ENCODE results near the gene SLC7A7.
"Not testable (repeated sequence)": the region's sequence is repeated elsewhere in the genome, so short reads cannot be mapped to it uniquely, and the experiment has no call there.

SLC7A7 gene

GRCh38 chr14:22814941-22815713, at the start of gene SLC7A7:
TSS of gene SLC7A7 (minus strand) at chr14:22815435. CDS start at chr14:22813398, 2,037 bp downstream.
- FAIRE-seq: no peak

GRCh38 chr14:22864979-22865378, 49.7 kb upstream of the SLC7A7 start:
- no peak for FAIRE-seq

GRCh38 chr14:22861651-22862050, 46.4 kb upstream of the SLC7A7 start:
- no peak for FAIRE-seq

- FAIRE-seq: not testable (repeated sequence)
Observed at GRCh38 chr14:22860377-22860776, 45.1 kb upstream of the SLC7A7 start.

- FAIRE-seq: no peak
Observed at GRCh38 chr14:22856428-22856827, 41.2 kb upstream of the SLC7A7 start.

DNA sequence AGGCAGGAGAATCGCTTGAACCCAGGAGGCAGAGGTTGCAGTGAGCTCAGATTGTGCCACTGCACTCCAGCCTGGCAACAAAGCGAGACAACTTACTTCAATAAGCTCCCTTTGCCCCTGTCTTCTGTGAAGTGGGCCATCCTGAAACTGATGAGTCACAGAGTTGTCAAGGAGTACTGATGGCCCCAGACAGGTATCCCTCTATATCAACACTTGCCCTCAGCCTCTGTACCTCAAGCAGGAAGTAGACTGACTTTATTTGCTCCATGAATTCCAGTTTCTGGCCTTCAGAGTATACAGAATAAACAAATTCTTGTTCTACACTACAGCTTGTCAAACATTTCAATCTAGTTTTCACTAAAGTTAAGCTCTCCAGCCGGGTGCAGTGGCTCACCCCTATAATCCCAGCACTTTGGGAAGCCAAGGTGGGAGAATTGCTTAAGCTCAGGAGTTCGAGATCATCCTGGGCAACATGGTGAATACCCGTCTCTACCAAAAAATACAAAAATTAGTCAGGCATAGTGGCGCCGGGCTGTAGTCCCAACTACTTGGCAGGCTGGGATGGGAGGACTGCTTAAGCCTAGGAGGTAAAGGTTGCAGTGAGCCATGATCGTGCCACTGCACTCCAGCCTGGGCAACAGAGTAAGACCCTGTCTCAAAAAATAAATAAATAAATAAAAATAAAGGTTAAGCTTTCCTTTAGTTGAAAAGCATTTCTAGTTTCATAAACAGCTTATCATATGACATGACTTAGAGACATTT, 39.9 kb upstream of the SLC7A7 start:
- FAIRE-seq: no peak

GRCh38 chr14:22854296-22854695, 39.1 kb upstream of the SLC7A7 start:
- FAIRE-seq: not testable (repeated sequence)

- FAIRE-seq: no peak
Observed at GRCh38 chr14:22852940-22853767, 37.9 kb upstream of the SLC7A7 start.

- FAIRE-seq: no peak
Observed at GRCh38 chr14:22852599-22852939, 37.3 kb upstream of the SLC7A7 start.

DNA sequence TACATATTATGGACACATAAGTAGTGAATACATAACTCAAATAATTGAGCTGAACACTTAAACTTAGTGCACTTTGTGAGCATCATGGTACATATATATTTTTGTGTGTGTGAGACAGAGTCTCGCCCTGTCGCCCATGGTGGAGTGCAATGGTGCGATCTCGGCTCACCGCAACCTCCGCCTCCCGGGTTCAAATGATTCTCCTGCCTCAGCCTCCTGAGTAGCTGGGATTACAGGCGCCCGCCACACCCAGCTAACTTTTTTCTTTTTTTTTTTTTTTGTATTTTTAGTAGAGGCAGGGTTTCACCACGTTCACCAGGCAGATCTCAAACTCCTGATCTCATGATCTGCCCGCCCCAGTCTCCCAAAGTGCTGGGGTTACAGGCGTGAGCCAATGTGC, 36.9 kb upstream of the SLC7A7 start:
- FAIRE-seq: not testable (repeated sequence)

- no peak for FAIRE-seq
Observed at GRCh38 chr14:22850944-22851764, 35.9 kb upstream of the SLC7A7 start.

GRCh38 chr14:22849212-22849819, 34.1 kb upstream of the SLC7A7 start:
- FAIRE-seq: no peak

- no peak for FAIRE-seq
Observed at GRCh38 chr14:22848351-22849164, 33.3 kb upstream of the SLC7A7 start.

- no peak for FAIRE-seq
Observed at GRCh38 chr14:22847661-22848341, 32.6 kb upstream of the SLC7A7 start.

DNA sequence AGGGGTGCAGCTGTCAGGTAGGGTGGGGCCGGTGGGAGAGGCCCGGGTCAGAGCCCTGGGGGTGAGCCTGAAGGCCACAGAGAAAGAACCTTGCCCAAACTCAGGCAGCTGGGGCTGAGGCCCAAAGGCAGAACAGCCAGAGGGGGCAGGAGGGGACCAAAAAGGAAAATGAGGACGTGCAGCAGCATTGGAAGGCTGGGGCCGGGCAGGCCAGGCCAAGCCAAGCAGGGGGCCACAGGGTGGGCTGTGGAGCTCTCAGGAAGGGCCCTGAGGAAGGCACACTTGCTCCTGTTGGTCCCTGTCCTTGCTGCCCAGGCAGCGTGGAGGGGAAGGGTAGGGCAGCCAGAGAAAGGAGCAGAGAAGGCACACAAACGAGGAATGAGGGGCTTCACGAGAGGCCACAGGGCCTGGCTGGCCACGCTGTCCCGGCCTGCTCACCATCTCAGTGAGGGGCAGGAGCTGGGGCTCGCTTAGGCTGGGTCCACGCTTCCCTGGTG, 31.6 kb upstream of the SLC7A7 start:
- no peak for FAIRE-seq

GRCh38 chr14:22845821-22846625, 30.8 kb upstream of the SLC7A7 start:
- no peak for FAIRE-seq

DNA sequence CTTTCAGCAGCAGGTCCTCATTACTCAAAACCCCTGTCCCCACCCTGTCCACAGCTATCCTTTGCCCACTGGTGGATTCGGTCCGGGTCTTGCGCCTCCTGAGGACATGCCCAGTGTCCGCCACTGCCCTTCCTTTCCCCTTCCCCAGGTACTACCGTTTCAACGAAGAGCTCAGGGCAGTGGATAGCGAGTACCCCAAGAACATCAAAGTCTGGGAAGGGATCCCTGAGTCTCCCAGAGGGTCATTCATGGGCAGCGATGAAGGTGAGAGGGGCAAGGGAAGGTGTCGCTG, 29.8 kb upstream of the SLC7A7 start:
- FAIRE-seq: no peak

DNA sequence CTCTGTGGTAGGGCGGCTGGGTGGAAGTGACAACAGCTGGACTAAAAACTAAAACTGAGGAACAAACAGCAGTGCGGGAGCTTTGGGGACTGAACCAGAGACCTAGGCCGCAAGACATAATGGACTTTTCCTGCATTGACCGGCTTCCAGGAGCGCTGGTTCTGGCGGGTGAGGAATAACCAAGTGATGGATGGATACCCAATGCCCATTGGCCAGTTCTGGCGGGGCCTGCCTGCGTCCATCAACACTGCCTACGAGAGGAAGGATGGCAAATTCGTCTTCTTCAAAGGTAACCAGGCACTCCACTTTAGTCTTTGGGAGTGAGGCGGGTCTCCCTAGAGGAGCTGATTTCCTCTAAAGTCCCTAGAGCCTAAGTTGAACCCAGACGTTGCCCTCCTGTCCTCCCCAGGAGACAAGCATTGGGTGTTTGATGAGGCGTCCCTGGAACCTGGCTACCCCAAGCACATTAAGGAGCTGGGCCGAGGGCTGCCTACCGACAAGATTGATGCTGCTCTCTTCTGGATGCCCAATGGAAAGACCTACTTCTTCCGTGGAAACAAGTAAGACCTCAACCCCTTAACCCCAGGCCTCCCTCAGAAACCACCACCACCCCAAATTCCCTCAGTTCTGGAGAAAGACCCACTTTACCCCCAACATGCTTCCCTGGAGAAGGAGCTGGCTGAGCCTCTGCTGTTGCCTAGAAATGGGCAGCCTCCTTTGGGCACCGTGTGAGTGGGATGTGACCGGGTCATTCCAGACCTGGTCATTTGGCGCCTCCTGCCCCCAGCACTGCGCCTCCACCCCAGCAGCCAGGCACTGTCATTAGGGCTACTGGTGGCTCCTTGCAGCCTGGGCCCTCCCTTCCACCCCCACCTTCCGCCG, 29.2 kb upstream of the SLC7A7 start:
- no peak for FAIRE-seq

Data from G401.6 (cell line).